Endothelial cell (in vitro differentiated cells): Measurements from ENCODE around the gene ISLR. TPM values are rescaled to one million over a fixed set of nuclear protein-coding genes. Genes with fewer than 3 reads are reported as not detected.
A peak's percentile ranks its signal among the peaks of the same experiment; 100 is the strongest.

Experiments
- DNase-seq: peaks from one replicate; pipeline ENCODE4 v3.0.0; 2021; ENCODE audit warnings: low spot score
- H3K27ac Mint-ChIP-seq: one replicate; pipeline ENCODE4 v1.8.0; 2021; ENCODE audit warnings: mixed read lengths, inconsistent platforms; ENCODE audit not compliant: unreplicated experiment
- H3K27me3 Mint-ChIP-seq: one replicate; pipeline ENCODE4 v1.8.0; 2021; ENCODE audit warnings: mild to moderate bottlenecking, moderate library complexity, mixed read lengths, inconsistent platforms; ENCODE audit not compliant: unreplicated experiment
- H3K36me3 Mint-ChIP-seq: one replicate; pipeline ENCODE4 v1.8.0; 2021; ENCODE audit warnings: mild to moderate bottlenecking, low read depth, mixed read lengths, inconsistent platforms; ENCODE audit not compliant: unreplicated experiment
- H3K4me1 Mint-ChIP-seq: one replicate; pipeline ENCODE4 v1.8.0; 2021; ENCODE audit warnings: mild to moderate bottlenecking, mixed read lengths, inconsistent platforms; ENCODE audit not compliant: unreplicated experiment
- H3K4me3 Mint-ChIP-seq: one replicate; pipeline ENCODE4 v1.8.0; 2021; ENCODE audit warnings: mild to moderate bottlenecking, mixed read lengths, inconsistent platforms; ENCODE audit not compliant: unreplicated experiment
- H3K9me3 Mint-ChIP-seq: one replicate; pipeline ENCODE4 v1.8.0; 2021; ENCODE audit warnings: mixed read lengths, inconsistent platforms; ENCODE audit not compliant: unreplicated experiment
- CTCF ChIP-seq: fragments of 200-600 bp; sonication (generic); IDR thresholded peaks from one replicate; pipeline ENCODE4 v1.5.0; 2021; ENCODE audit warnings: antibody characterized with exemption; ENCODE audit not compliant: unreplicated experiment
- total RNA-seq: library from RNA; stranded (reverse); fragmentation: NEBNext Ultra II Directional; extraction: Animal tissue kit (Norgen Biotek cat#: 25700); gene quantifications from one replicate; pipeline ENCODE4 v1.2.1, GENCODE V29; 2021; ENCODE audit not compliant: unreplicated experiment

The ISLR gene
- total RNA-seq, 1 donor from 2014 or later = 0.51 TPM

GRCh38 chr15:74134387-74135027 is 39.0 kb upstream of the ISLR start:
- Mint-ChIP-seq H3K27me3 (peaks cover 39% of the 10 kb centered on the region), H3K4me3 (peak overlapping the region; percentile 71), H3K9me3 (no peaks in the 10 kb centered on the region), H3K4me1 (peaks cover 44% of the 10 kb centered on the region), H3K36me3 (peaks cover 6% of the 10 kb centered on the region), H3K27ac (no peak overlapping the region)
- TF ChIP-seq CTCF = peak; percentile 34
- DNase-seq = peak; percentile 83

GRCh38 chr15:74135041-74135565 is 38.4 kb upstream of the ISLR start:
- Mint-ChIP-seq H3K27me3 (peaks cover 36% of the 10 kb centered on the region), H3K4me1 (peaks cover 45% of the 10 kb centered on the region)

GRCh38 chr15:74136540-74136813 is 37.0 kb upstream of the ISLR start:
- TF ChIP-seq CTCF = no peak
- Mint-ChIP-seq H3K9me3 (no peaks in the 10 kb centered on the region), H3K36me3 (peaks cover 6% of the 10 kb centered on the region), H3K27ac (peak overlapping the region; percentile 67), H3K4me3 (peak overlapping the region; percentile 79), H3K27me3 (peaks cover 24% of the 10 kb centered on the region), H3K4me1 (peaks cover 34% of the 10 kb centered on the region)
- no peak for DNase-seq

More at GRCh38 chr15:74135041-74135565, 38.4 kb upstream of the ISLR start:
- Mint-ChIP-seq H3K4me3 (peak overlapping the region; percentile 71), H3K9me3 (no peaks in the 10 kb centered on the region), H3K27ac (peak overlapping the region; percentile 80), H3K36me3 (peaks cover 6% of the 10 kb centered on the region)
- TF ChIP-seq CTCF = no peak
- DNase-seq = no peak

GRCh38 chr15:74136814-74137536 is 36.5 kb upstream of the ISLR start:
- Mint-ChIP-seq H3K27ac (peak overlapping the region; percentile 67), H3K4me1 (peaks cover 30% of the 10 kb centered on the region), H3K27me3 (peaks cover 19% of the 10 kb centered on the region), H3K36me3 (peaks cover 3% of the 10 kb centered on the region), H3K9me3 (no peaks in the 10 kb centered on the region), H3K4me3 (peak overlapping the region; percentile 79)
- DNase-seq = no peak
- TF ChIP-seq CTCF = no peak

- TF ChIP-seq CTCF = no peak
- peaks cover 27% of the 10 kb centered on the region for H3K4me1 Mint-ChIP-seq
- H3K9me3 Mint-ChIP-seq = no peaks in the 10 kb centered on the region
- no peaks in the 10 kb centered on the region for H3K36me3 Mint-ChIP-seq
- H3K4me3 Mint-ChIP-seq = no peak overlapping the region
- DNase-seq = no peak
- H3K27me3 Mint-ChIP-seq = peaks cover 13% of the 10 kb centered on the region
- no peak overlapping the region for H3K27ac Mint-ChIP-seq
Measured at GRCh38 chr15:74137537-74137894, 36.0 kb upstream of the ISLR start.
